HCEC 1CT (cell line): Measurements from ENCODE around the gene LTB4R2.

Source experiments
- DNase-seq: peaks from one replicate; pipeline ENCODE4 v3.0.0-alpha.2; 2017

LTB4R2 gene

GRCh38 chr14:24277606-24278321 lies 32.2 kb upstream of the LTB4R2 start:
- no peak for DNase-seq

GRCh38 chr14:24278424-24278823 lies 31.5 kb upstream of the LTB4R2 start:
- no peak for DNase-seq

GRCh38 chr14:24279301-24280186 lies 30.4 kb upstream of the LTB4R2 start:
- DNase-seq: no peak

- DNase-seq: no peak
Measured at GRCh38 chr14:24280797-24281460, 29.0 kb upstream of the LTB4R2 start.

GRCh38 chr14:24281636-24282035 lies 28.3 kb upstream of the LTB4R2 start:
- DNase-seq: no peak

GRCh38 chr14:24282736-24283135 lies 27.2 kb upstream of the LTB4R2 start:
- DNase-seq: no peak

GRCh38 chr14:24283796-24284460 lies 26.0 kb upstream of the LTB4R2 start:
- no peak for DNase-seq

GRCh38 chr14:24284501-24285035 lies 25.4 kb upstream of the LTB4R2 start:
- DNase-seq: no peak

GRCh38 chr14:24285351-24285750 lies 24.6 kb upstream of the LTB4R2 start:
- DNase-seq: no peak

- no peak for DNase-seq
Measured at GRCh38 chr14:24286996-24287395, 22.9 kb upstream of the LTB4R2 start.

GRCh38 chr14:24289649-24290280 lies 20.2 kb upstream of the LTB4R2 start:
- DNase-seq: no peak

- DNase-seq: no peak
Measured at GRCh38 chr14:24290746-24291145, 19.2 kb upstream of the LTB4R2 start.

- DNase-seq: no peak
Measured at GRCh38 chr14:24291446-24292117, 18.4 kb upstream of the LTB4R2 start.

GRCh38 chr14:24292118-24292807 lies 17.7 kb upstream of the LTB4R2 start:
- no peak for DNase-seq

- no peak for DNase-seq
Measured at GRCh38 chr14:24293525-24293924, 16.4 kb upstream of the LTB4R2 start.

GRCh38 chr14:24296341-24297157 lies 13.4 kb upstream of the LTB4R2 start:
- peak; percentile 79 for DNase-seq

- DNase-seq: peak; percentile 28
Measured at GRCh38 chr14:24297190-24297964, 12.6 kb upstream of the LTB4R2 start.

GRCh38 chr14:24298892-24299254 lies 11.1 kb upstream of the LTB4R2 start:
- DNase-seq: peak; percentile 40
